Cardiac muscle cell (in vitro differentiated cells and primary cell): Measurements from ENCODE around the gene DLST. TPM values are rescaled to one million over a fixed set of nuclear protein-coding genes. Genes with fewer than 3 reads are reported as not detected.

Experiments used
- DNase-seq, 2 donors: peaks; one replicate each; pipeline versions ENCODE4 v3.0.0 to v3.0.0-alpha.2; 2010 to 2017; ENCODE audit warnings: low read depth in 1 of 2, low spot score in 1 of 2
- H3K27ac ChIP-seq: fragments of 200-600 bp; sonication (generic); 2 replicates; pipeline ENCODE4 v1.5.1; 2016
- H3K27me3 ChIP-seq: fragments of 200-600 bp; sonication (generic); 2 replicates; pipeline ENCODE4 v1.6.0; 2016; ENCODE audit warnings: control low read depth
- H3K36me3 ChIP-seq: fragments of 200-600 bp; sonication (generic); 2 replicates; pipeline ENCODE4 v1.5.1; 2016; ENCODE audit warnings: control low read depth
- H3K4me1 ChIP-seq: fragments of 200-600 bp; sonication (generic); 2 replicates; pipeline ENCODE4 v1.8.1; 2017; ENCODE audit warnings: low read depth, mild to moderate bottlenecking, mixed run types
- H3K4me3 ChIP-seq: fragments of 200-600 bp; sonication (generic); 2 replicates; pipeline ENCODE4 v1.5.1; 2016; ENCODE audit warnings: mild to moderate bottlenecking
- H3K9me3 ChIP-seq: fragments of 200-600 bp; sonication (generic); 2 replicates; pipeline ENCODE4 v1.5.1; 2017; ENCODE audit warnings: low read depth, mild to moderate bottlenecking, control low read depth
- CTCF ChIP-seq: IDR thresholded peaks from 2 replicates; pipeline ENCODE4 v1.5.1; 2012; ENCODE audit warnings: low read depth, mild to moderate bottlenecking, low read length
- polyA plus RNA-seq: library from polyadenylated mRNA; unstranded; fragments of >200 nt; fragmentation: Nextera tagmentation; extraction: Ambion mirVana; gene quantifications from 2 replicates; pipeline ENCODE4 v1.2.1, GENCODE V29; 2016
- total RNA-seq: library from RNA; depleted of rRNA; stranded (reverse); fragments of >200 nt; gene quantifications from 2 replicates; pipeline ENCODE4 v1.2.3, GENCODE V29; 2016

The DLST gene
- total and polyA plus RNA-seq, 2 experiments from 2014 or later: 10.0 to 63.7 TPM

GRCh38 chr14:74846968-74847665, 34.6 kb upstream of the DLST start:
- Histone ChIP-seq H3K4me1 (no peaks in the 10 kb centered on the region), H3K27me3 (no peaks in the 10 kb centered on the region), H3K36me3 (no peaks in the 10 kb centered on the region), H3K9me3 (no peaks in the 10 kb centered on the region), H3K4me3 (no peak overlapping the region), H3K27ac (no peak overlapping the region)
- no peak for TF ChIP-seq CTCF
- DNase-seq: peak in 1 of 2 donors; percentile 30

GRCh38 chr14:74848768-74849167, 32.9 kb upstream of the DLST start:
- no peak for DNase-seq
- no peak for TF ChIP-seq CTCF
- Histone ChIP-seq H3K36me3 (no peaks in the 10 kb centered on the region), H3K27me3 (no peaks in the 10 kb centered on the region), H3K9me3 (no peaks in the 10 kb centered on the region), H3K4me3 (no peak overlapping the region), H3K4me1 (no peaks in the 10 kb centered on the region), H3K27ac (no peak overlapping the region)

GRCh38 chr14:74852922-74853530, 28.7 kb upstream of the DLST start:
- no peaks in the 10 kb centered on the region for H3K9me3 ChIP-seq
- no peak overlapping the region for H3K4me3 ChIP-seq
- no peaks in the 10 kb centered on the region for H3K27me3 ChIP-seq
- no peak for TF ChIP-seq CTCF
- H3K36me3 ChIP-seq: no peaks in the 10 kb centered on the region
- H3K4me1 ChIP-seq: peaks cover 4% of the 10 kb centered on the region
- DNase-seq: peak in 1 of 2 donors; percentile 54
- H3K27ac ChIP-seq: no peak overlapping the region

- DNase-seq: no peak
- no peaks in the 10 kb centered on the region for H3K36me3 ChIP-seq
- no peaks in the 10 kb centered on the region for H3K27me3 ChIP-seq
- H3K4me1 ChIP-seq: peaks cover 4% of the 10 kb centered on the region
- no peak for TF ChIP-seq CTCF
- no peak overlapping the region for H3K27ac ChIP-seq
- H3K9me3 ChIP-seq: no peaks in the 10 kb centered on the region
- no peak overlapping the region for H3K4me3 ChIP-seq
Observed at GRCh38 chr14:74853581-74853980, 28.1 kb upstream of the DLST start.

- TF ChIP-seq CTCF: no peak
- no peak overlapping the region for H3K27ac ChIP-seq
Observed at GRCh38 chr14:74855021-74855420, 26.7 kb upstream of the DLST start.

More at GRCh38 chr14:74855021-74855420, 26.7 kb upstream of the DLST start:
- Histone ChIP-seq H3K27me3 (no peaks in the 10 kb centered on the region), H3K4me3 (no peak overlapping the region), H3K36me3 (no peaks in the 10 kb centered on the region), H3K9me3 (no peaks in the 10 kb centered on the region), H3K4me1 (peaks cover 4% of the 10 kb centered on the region)
- no peak for DNase-seq
